Skeletal muscle cell (primary cell): ENCODE measurements around the gene RPP40.

ENCODE experiments used
- DNase-seq: peaks from one replicate; pipeline ENCODE4 v3.0.0-alpha.2; 2010; ENCODE audit warnings: low read depth
- H3K4me3 ChIP-seq: 2 replicates; pipeline ENCODE4 v1.5.1; 2011; ENCODE audit warnings: low read depth, mild to moderate bottlenecking, control low read depth, low read length, moderate library complexity

Gene RPP40

DNA sequence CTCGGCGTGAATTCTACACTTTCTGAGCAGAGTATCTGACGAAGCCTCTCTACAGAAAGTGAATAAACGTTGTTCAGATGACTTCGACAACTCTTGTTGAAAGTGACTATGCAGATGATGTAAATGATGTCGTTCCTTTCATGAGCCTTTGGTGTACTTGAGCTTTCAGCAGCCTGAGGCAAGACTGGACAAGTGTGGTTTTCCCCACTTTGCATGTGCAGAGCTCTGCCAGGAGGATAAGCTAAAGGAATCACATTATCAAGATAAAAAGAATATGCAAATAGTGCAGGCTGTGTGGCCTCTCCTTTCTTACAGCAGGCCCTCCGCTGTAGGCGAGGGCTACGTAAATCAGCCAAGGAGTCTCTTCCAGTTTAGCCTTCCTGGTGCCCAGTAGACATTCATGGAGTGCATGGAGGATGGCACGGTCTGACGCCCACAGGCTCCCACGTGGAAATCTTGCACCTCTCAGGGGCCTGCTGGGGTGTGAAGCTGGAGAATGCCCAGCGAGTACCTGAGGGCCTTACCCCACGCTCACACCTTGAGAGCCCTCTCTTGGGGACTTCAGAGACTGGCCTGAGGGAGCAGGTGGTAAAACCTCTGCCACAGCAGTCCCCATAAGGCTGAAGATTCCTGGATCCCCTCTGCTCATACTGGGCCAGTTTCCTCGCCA lies 54.9 kb downstream of the RPP40 start:
- no peak overlapping the region for H3K4me3 ChIP-seq
- no peak for DNase-seq

DNA sequence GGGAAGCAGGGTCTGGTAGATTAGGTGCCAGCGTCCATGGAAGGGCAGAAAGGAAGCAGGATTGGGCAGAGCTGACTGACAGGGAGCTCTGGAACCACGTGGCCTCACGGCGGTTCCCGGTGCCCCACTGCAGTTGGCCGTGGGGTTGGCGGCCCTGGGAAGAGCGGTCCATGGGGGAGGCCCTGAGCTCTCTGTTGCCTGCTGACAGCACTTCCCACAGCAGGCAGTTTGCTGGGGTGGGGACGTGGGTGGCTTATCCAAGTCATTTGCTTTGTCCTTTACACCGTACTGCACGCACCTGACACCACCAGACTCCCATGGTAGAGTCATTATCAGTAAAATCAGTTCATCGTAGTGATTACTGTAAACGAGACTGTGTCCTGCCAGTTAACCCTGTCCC lies 56.1 kb downstream of the RPP40 start:
- DNase-seq, result no peak
- H3K4me3 ChIP-seq, result no peak overlapping the region

DNA sequence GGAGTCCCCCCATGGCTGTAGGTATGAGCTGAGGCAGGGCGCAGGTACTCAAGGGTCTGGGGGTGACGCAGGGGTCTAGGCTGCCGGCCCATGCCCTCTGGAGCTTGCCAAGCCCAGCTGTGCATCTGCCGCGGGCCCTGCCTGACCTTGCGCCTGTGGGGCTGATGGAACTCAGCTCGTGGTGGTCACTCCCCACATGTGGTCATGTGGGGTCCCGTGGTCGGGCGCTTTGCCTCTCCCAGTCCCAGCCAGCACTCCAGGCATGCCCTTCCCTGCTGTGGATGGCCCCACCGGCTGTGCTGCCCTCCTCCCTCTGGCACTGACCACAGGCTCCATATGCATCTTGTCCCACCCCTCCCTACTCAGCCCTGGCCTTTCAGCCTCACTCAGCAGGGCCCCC lies 57.3 kb downstream of the RPP40 start:
- no peak for DNase-seq
- no peak overlapping the region for H3K4me3 ChIP-seq
